ENCODE results near the gene MLST8.
"Not testable (repeated sequence)": the region's sequence is repeated elsewhere in the genome, so short reads cannot be mapped to it uniquely, and the experiment has no call there.

Gene MLST8

DNA sequence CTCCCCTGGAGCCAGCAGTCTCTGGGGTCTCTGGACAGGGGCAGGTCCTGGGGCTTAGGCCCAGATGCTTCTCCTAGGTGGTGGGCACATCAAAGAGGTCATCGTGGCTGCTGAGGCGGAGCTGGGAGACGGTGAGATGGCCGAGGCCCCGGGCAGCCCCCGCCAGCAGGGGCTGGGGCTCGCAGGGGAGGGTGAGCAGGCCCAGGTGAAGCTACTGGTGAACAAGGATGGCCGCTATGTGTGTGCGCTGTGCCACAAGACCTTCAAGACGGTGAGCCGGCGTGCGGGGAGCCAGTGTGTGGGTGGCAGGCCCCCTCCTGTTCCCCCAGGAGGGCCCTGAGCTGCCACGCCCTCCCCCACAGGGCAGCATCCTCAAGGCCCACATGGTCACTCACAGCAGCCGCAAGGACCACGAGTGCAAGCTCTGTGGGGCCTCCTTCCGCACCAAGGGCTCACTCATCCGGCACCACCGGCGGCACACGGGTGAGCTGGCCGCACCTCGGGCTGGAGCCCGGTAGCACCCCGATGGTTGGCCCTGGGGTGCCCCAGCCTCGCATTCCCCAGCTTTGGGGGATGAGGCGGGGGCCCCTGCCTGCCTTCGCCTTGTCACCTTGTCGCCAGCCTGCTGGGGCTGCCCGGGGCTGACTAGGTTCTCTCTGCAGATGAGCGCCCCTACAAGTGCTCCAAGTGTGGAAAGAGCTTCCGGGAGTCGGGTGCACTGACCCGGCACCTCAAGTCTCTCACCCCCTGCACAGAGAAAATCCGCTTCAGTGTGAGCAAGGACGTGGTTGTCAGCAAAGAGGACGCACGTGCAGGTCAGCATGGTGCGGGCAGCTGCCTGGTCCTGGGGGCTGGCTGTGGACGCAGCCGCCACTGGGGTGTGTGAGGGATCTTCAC, 27.1 kb downstream of the MLST8 start:
- DNase-seq = no peak

DNA sequence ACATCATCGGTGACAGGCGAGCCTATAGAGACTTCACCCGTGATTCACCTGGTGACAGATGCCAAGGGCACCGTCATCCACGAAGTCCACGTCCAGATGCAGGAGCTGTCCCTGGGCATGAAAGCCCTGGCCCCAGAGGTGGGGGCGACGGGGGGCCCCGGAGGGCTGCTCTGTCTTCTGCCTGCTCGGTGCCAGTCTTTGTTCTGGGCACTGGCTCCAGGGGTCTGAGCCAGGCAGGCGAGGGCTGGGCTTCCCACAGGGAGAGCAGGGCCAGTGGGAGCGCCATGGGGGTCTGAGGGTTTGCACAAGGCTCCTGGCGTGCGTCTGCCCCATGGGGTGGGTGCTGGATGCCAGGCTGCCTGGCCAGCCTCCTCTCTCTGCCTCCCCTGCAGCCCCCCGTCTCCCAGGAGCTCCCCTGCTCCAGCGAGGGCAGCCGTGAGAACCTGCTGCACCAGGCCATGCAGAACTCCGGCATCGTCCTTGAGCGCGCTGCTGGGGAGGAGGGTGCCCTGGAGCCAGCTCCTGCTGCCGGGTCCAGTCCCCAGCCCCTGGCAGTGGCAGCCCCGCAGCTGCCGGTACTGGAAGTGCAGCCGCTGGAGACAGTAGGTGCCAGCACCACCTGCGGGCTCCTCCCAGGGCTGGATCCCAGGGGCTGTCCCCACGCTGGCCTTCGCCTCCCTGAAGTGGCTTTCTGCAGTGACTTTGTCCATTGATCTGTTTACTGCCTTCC, 28.0 kb downstream of the MLST8 start:
- DNase-seq = no peak

DNA sequence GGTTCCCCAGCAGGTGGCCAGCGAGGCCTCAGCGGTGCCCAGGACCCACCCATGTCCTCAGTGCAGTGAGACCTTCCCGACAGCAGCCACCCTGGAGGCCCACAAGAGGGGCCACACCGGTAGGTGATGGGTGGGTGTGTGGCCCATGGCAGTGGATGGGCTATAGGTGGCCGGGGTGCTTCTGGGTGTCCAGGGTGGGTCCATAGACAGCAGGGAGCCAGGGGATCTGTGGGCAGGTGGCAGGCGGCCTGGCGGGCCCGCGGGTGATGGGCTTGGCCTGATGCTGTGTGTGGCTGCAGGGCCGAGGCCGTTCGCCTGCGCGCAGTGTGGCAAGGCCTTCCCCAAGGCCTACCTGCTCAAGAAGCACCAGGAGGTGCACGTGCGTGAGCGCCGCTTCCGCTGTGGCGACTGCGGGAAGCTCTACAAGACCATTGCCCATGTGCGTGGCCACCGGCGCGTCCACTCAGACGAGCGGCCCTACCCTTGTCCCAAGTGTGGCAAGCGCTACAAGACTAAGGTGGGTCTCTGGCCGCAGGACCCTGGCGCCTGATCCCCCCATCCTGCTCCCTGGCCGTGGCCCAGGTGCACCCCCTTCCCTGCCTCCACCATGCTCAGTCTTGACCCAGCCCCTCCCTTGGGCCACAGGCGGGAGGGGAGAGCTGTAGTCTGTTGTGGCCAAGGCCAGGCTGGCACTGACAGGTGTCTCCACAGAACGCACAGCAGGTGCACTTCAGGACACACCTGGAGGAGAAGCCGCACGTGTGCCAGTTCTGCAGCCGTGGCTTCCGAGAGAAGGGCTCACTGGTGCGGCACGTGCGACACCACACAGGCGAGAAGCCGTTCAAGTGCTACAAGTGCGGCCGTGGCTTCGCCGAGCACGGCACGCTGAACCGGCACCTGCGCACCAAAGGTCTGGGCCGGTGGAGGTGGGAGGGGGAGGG, 28.9 kb downstream of the MLST8 start:
- no peak for DNase-seq

DNA sequence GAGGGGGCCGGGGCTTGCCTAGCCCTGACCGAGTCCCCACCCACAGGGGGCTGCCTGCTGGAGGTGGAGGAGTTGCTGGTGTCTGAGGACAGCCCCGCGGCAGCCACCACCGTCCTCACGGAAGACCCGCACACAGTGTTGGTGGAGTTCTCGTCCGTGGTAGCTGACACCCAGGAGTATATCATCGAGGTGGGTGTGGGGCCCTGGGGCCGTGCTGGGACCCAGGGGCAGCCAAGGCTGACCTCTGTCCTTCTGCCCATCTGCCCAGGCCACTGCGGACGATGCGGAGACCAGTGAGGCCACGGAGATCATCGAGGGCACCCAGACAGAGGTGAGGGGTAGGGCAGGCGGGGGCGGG, 29.5 kb downstream of the MLST8 start:
- no peak for DNase-seq

DNA sequence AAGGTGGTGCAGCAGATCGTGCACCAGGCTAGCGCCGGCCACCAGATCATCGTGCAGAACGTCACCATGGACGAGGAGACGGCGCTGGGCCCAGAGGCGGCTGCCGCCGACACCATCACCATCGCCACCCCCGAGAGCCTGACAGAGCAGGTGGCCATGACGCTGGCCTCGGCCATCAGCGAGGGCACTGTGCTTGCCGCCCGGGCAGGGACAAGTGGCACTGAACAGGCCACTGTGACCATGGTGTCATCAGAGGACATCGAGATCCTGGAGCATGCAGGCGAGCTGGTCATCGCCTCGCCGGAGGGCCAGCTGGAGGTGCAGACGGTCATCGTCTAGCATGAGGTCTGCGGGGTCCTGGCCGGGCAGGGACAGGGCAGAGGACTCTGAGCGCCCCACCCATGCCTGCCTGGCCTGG, 30.0 kb downstream of the MLST8 start:
- DNase-seq = no peak

DNA sequence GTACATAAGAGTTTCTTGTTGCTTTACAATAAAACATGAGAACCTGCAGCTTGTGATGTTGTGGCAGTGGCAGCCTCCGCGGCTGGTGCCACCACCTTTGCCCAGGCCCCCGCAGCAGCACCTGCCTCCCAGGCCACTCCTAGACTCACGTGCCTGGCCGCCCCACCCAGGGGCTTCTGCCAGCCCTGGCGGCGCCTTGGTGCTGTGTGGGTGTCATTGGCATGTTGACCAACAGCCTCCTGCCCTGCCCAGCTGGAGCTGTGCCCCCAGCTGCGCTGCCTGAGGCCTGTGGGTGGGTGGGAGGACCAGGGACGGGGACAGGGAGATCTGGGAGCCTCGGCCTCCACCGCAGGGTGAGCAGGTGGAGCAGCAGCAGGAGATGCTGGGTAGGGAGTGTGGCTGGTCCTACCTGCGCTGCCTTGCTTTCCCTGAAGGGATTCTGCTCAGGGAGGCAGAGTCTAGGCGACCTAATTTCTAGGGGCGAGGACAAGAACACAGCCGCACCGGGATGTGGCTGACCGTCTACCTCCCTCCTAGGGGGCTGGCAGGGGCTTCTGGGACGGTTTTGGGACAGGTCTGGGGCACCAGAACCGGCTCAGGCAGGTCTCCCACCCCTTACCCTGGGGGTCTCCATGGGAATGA, 30.6 kb downstream of the MLST8 start:
- no peak for DNase-seq

DNA sequence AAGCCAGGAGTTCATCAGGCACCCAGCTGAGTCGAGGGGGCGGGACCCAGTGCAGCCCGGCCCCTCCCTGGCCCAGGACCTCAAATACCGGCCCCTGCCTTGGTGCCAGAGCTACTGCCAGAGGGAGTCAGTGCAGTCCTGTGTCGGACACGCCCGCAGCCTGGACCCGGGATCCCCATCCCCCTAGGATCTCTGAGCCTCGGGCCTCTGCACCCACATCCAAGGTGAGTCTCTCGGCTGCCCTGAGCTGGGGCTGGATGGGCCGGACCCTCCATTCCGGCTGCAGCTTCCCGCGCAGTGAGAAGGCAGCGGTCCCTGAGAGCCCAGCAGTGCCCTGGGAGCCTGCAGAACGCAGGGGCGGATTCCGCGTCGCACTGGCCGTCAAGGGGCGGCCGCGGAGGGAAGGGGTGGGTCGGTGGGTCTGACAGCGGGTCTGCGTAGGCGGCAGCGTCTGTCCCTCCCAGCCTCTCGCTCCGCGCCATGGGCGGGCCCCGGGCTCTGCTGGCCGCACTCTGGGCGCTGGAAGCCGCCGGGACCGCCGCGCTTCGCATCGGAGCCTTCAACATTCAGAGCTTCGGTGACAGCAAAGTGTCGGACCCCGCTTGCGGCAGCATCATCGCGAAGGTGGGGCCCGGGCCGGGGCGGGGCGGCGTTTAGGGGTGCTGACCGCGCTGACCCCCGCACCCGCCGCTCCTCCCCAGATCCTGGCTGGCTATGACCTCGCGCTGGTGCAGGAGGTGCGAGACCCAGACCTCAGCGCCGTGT, 31.3 kb downstream of the MLST8 start, which contains the start of gene DNASE1L2:
DNASE1L2 (plus strand) TSS at position 108 of the 765 bp plus-strand sequence; CDS start at position 481, 373 bp downstream.
- DNase-seq = peak in 1 of 2 donors; percentile 6

DNA sequence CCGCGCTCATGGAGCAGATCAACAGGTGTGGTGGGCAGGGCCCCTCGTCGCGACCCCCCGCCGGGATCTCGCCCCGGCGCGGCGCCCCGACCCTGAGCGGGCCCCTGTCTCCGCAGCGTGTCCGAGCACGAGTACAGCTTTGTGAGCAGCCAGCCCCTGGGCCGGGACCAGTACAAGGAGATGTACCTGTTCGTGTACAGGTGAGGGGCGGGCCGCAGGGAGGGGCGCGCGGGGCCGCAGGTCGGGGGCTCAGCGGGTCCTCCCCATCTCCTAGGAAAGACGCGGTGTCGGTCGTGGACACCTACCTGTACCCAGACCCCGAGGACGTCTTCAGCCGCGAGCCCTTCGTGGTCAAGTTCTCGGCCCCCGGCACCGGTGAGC, 31.8 kb downstream of the MLST8 start:
- no peak for DNase-seq

DNA sequence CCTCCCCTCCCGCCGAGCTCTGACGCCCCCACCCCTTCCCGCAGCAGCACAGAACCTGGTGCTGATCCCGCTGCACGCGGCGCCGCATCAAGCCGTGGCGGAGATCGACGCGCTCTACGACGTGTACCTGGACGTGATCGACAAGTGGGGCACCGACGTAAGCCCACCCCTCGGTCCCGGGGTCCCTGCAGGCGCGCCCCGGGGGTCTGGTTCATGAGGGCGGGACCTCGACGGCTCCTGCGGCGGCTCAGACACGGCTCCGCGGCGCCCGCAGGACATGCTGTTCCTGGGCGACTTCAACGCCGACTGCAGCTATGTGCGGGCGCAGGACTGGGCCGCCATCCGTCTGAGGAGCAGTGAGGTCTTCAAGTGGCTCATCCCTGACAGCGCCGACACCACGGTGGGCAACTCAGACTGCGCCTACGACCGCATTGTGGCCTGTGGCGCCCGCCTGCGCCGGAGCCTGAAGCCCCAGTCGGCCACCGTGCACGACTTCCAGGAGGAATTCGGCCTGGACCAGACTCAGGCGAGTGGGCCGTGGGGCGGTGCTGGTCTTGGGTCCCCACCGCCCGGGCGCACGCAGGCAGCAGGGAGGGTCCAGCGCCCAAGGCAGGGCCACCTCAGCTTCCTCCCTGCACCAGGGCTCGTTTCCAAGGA, 32.4 kb downstream of the MLST8 start:
- DNase-seq = no peak

DNA sequence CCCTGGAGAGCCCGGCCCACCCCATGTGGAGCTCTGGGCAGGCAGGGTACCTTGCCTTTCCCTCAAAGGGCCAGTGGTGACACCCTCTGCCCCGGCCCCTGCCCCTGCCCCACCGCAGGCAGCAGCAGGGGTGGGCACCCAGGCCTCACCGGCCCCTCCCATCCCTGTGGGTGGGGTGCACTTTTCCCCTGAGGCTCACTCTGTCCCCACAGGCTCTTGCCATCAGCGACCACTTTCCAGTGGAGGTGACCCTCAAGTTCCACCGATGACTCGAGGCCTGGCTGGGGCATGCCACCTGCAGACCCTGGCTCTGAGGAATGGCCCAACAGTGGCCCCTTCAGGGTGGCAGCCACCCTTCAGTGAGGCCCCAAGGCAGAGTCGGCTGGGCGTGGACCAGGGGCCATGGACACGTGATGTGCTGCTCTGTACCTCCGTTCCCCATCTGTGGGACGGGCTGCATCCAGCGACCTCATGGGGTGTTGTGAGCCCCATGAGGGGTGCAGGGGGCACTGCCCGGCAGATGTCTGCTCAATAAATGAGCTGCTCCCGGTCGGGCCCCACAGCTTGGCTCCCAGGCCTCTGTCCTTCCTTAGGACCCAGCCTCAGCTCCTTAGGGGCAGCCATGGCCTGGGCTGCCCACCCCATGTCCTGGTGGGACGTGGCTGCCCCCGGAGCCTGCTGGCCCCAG, 33.0 kb downstream of the MLST8 start:
- no peak for DNase-seq

DNA sequence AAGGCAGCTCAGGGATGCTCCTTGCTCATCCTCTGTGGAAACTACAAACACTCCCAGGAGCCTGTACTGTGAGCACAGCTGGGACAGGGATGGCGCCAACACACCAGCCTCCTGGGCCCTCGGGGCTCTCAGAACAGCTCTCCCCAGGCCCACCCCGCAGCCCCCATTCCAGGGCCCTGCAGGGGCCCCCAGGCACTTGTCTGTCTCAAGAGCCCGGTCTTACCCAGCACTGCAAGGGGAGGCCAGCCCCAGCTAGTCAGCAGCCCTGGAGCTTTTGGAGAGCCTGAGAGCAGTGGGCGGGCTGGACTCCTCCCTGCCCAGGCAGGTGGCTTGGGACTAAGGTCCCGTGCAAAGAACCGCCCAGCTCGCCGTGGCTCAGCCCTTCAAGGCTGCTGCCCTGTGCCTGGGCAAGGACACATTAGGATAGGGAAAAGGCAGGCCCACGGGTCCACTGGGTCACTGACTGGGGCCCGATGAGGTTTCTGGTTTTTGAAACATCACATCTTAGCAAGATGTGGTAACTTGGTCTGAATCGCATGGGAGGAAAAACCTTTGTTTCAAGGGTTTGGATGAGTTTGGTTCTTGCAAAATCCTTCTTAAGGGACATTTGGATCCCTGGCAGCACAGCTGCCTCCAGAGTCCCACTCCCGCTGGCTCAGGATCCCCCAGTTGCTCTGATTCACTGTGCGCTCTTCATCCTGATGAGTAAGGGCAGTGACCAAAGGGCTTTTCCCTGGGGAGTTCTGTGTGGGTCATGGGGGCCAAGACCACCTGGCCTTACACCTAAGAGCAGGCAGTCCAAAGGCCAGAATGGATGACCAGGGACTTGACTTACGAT, 33.8 kb downstream of the MLST8 start:
- no peak for DNase-seq

DNA sequence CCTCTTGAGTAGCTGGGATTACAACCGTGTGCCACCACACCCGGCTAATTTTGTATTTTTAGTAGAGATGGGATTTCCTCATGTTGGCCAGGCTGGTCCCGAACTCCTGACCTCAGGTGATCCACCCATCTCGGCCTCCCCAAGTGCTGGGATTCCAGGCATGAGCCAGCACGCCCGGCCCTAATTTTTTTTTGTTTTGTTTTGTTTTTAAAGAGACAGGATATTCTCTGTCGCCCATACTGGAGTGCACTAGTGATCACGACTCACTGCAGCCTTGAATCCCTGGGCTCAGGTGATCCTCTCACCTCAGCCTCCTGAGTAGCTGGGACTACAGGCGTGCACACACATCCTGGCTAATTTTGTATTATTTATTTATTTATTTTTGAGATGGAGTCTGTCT, 35.1 kb downstream of the MLST8 start:
- DNase-seq = not testable (repeated sequence)

DNA sequence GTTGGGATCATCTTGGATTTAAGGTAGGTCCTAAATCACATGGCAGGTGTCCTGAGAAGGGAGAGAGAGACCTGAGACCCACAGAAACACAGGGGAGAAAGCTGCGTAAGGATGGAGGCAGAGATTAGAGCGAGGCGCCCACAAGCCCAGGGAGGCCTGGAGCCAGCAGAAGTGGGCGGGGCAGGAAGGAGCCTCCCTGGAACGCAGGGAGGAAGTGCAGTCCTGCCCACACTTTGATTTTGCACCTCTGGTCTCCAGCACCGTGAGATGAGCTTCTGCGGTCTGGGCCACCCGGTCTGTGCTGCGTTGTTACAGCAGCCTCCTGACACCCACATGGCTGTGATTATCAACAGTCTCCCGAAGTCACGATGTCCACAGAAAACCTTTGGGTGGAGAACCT, 37.3 kb downstream of the MLST8 start:
- DNase-seq = peak in 1 of 2 donors; percentile 36

DNA sequence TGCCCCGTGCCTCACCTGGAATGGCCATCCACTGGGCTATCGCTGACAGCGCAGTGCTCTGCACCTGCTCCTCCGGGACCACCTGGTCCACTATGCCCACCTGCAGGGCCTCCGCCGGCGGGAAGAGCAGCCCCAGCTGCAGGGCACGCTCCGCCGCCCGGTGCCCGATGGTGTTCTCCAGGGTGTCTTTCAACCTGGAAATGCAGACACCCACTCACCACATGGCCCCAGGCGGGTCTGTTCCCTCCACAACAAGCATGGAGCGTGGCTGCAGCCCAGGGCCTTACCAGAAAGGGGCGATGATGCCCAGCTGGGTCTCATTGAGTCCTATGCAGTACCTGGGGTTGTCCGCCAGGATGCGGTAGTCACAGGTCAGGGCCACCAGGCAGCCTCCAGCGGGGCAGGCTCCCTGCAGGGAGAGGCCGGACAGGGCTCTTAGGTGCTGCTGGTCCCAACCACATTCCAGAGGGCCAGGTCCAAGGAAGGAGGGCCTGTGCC, 37.8 kb downstream of the MLST8 start:
- no peak for DNase-seq

DNA sequence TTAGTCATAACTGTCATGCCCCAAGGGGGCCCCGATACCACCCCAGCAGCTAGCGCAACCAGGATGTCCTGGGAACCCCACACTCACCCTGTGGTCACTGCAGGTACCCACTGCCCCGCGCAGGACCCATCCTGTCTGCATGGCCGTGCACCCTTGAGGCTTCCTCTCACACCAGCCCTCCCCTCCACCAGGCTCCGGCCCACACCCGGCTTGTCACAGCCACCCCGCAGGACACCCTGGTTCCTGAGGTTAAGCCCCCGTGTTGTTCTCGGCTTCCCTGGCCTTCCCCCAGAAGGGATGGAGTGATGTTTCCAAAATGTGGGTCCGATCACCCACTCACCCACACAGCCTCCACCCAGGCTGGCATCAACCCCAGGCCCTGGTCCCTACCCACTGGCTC, 38.5 kb downstream of the MLST8 start:
- DNase-seq = no peak

DNA sequence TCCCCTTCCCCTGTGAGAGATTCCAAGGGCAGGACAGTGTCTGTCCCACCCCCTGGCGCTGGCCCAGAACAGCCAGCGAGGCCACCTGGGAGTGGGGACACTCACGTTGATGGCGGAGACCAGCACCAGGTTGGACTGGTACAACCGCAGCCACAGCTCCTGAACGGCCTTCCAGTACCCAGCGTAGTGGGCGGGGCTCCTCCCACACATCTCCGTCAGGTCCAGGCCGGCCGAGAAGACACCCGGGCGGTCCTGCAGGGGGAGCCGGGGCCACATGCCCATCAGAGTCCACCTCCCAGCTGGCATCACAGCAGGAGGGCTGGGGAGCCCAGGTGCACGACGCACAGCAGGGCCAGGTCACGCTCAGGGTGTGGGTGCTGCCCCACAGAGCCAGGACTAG, 39.0 kb downstream of the MLST8 start:
- no peak for DNase-seq

DNA sequence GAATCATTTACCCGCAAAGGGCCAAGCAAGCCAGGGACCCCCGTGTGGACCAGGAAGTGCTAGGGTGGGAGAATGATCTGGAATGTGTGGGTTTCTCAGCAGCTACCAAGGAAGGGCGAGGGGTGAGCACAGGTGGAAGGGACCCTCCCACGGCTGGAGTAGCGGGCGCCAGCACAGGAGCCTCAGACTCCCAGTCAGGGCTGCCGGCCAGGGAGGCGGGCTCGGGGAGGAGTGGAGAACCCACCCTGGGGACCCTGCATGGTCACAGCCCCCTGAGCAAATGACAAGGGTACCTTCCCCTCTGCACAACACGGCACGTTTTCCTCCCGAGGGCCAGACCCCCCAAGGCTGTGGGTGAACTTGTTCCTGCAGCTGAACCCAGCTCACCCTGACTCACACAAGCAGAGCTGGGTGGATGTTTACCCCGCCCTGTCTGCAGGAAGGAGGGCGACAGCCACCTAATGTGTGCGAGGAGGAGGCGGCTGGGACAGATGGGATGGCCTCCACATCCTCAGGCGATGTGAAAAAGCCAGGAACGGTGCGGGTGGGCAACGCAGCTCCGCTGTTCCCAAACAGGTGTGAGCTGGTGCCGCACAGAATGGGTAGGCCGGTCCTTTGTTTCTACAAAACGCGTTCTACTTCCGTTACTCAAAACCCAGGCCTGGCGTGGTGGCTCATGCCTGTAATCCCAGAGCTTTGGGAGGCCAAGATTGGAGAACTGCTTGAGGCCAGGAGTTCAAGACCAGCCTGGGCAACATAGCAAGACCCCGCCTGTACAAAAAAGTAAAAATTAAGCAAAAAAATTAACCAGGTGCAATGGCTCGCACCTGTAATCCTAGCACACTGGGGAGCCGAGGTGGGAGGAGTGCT, 39.9 kb downstream of the MLST8 start:
- DNase-seq = no peak

DNA sequence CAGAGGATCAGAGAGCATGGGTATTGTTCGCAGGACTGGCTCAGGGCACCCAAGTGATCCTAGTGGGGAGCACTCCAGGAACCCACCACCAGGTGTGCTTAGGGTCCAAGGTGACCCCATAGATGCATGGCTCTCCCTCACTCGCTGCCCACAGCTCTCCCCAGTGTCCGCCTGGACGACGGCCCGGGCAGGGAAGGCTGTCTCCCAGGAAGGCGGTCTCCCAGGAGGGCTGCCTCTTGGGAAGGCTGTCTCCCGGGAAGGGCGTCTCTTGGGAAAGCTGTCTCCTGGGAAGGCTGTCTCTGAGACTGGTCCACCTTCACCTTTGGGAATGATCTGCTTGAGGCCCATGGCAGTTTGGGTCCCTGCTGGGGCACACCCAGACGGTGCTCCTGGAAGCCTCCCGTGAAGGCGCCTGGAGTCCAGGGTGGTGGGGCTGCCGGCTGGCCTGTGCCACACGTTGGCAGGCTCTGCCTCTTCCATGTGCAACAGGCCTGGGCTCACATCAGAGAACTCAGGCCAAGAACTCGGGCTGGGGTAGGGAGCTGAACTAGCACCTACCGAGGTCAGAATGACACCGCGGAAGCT, 41.1 kb downstream of the MLST8 start:
- no peak for DNase-seq
